ENCODE results near the gene TNKS1BP1.

Gene TNKS1BP1

GRCh38 chr11:57310630-57311086 is 14.1 kb downstream of the TNKS1BP1 start:
- TF ChIP-seq CTCF (IDR thresholded peaks at IDR 0.05; ENCODE audit: insufficient read depth, missing control alignments): no peak
- no peak for FAIRE-seq
- DNase-seq (ENCODE audit: insufficient read length, low spot score): no peak

GRCh38 chr11:57310091-57310490 is 14.7 kb downstream of the TNKS1BP1 start:
- no peak for FAIRE-seq

GRCh38 chr11:57309106-57310059 is 15.4 kb downstream of the TNKS1BP1 start:
- TF ChIP-seq CTCF (IDR thresholded peaks at IDR 0.05; ENCODE audit: insufficient read depth, missing control alignments): no peak
- DNase-seq (ENCODE audit: insufficient read length, low spot score) (no peak), FAIRE-seq (no peak)

More at GRCh38 chr11:57310091-57310490, 14.7 kb downstream of the TNKS1BP1 start:
- DNase-seq (ENCODE audit: insufficient read length, low spot score): no peak
- no peak for TF ChIP-seq CTCF (IDR thresholded peaks at IDR 0.05; ENCODE audit: insufficient read depth, missing control alignments)

GRCh38 chr11:57308426-57309060 is 16.2 kb downstream of the TNKS1BP1 start:
- TF ChIP-seq CTCF (IDR thresholded peaks at IDR 0.05; ENCODE audit: insufficient read depth, missing control alignments): no peak
- FAIRE-seq (no peak), DNase-seq (ENCODE audit: insufficient read length, low spot score) (no peak)

- FAIRE-seq (no peak), DNase-seq (ENCODE audit: insufficient read length, low spot score) (no peak)
- no peak for TF ChIP-seq CTCF (IDR thresholded peaks at IDR 0.05; ENCODE audit: insufficient read depth, missing control alignments)
These were observed 17.0 kb downstream of the TNKS1BP1 start for GRCh38 chr11:57307666-57308270.

- DNase-seq (ENCODE audit: insufficient read length, low spot score): peak; percentile 5
- FAIRE-seq: no peak
- TF ChIP-seq CTCF (IDR thresholded peaks at IDR 0.05; ENCODE audit: insufficient read depth, missing control alignments): no peak
These were observed 17.7 kb downstream of the TNKS1BP1 start for GRCh38 chr11:57306940-57307565.

Data from D721Med (cell line).